ENCODE measurements around the gene RBM42.
"Not testable (repeated sequence)": the region's sequence is repeated elsewhere in the genome, so short reads cannot be mapped to it uniquely, and the experiment has no call there.

DNA sequence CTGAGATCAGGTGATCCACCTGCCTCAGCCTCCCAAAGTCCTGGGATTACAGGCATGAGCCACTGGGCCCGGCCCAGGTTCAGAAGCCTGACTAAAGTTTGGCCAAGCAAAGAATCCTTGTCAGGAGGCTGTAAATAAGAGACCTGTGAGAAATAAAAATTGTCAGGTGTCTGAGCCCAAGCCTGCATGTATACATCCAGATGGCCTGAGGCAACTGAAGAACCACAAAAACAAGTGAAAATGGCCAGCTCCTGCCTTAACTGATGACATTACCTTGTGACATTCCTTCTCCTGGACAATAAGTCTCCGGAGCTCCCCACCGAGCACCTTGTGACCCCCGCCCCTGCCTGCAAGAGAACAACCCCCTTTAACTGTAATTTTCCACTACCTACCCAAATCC is 24.4 kb upstream of the RBM42 start:
- TF ChIP-seq EP300 (IDR thresholded peaks at IDR 0.05); CTCF (IDR thresholded peaks at IDR 0.05); POLR2A (IDR thresholded peaks at IDR 0.05; ENCODE audit: low read depth): not testable (repeated sequence)
